Skeletal muscle tissue (tissue), 4 donors: Measurements from ENCODE around the gene ARHGAP6. TPM values are rescaled to one million over a fixed set of nuclear protein-coding genes. Genes with fewer than 3 reads are reported as not detected.

Experiments
- H3K27ac ChIP-seq: one replicate; pipeline ENCODE4 v1.7.0; 2013; ENCODE audit warnings: mild to moderate bottlenecking, low read depth, low read length, inconsistent platforms
- H3K27me3 ChIP-seq, 3 donors: one replicate each; pipeline ENCODE4 v1.7.0; 2013; ENCODE audit warnings: low read length in 3 of 3; ENCODE audit not compliant: control insufficient read depth in 3 of 3, insufficient read depth in 3 of 3
- H3K36me3 ChIP-seq, 3 donors: one replicate each; pipeline ENCODE4 v1.7.0; 2013; ENCODE audit warnings: low read length in 3 of 3; ENCODE audit not compliant: control insufficient read depth in 3 of 3, insufficient read depth in 3 of 3
- H3K4me1 ChIP-seq, 3 donors: one replicate each; pipeline ENCODE4 v1.7.0; 2013; ENCODE audit warnings: low read length in 3 of 3, mild to moderate bottlenecking in 3 of 3; ENCODE audit not compliant: control insufficient read depth in 3 of 3, insufficient read depth in 3 of 3
- H3K4me3 ChIP-seq, 3 donors: one replicate each; pipeline ENCODE4 v1.7.0; 2013; ENCODE audit warnings: low read length in 3 of 3
- H3K9ac ChIP-seq, 3 donors: one replicate each; pipeline ENCODE4 v1.7.0; 2013; ENCODE audit warnings: low read length in 3 of 3, mild to moderate bottlenecking in 3 of 3, moderate library complexity in 2 of 3, low read depth in 1 of 3
- H3K9me3 ChIP-seq, 3 donors: one replicate each; pipeline ENCODE4 v1.7.0; 2013; ENCODE audit warnings: low read length in 3 of 3; ENCODE audit not compliant: control insufficient read depth in 3 of 3
- total RNA-seq: library from RNA; depleted of rRNA; stranded (reverse); fragments of >200 nt; gene quantifications from one replicate; pipeline ENCODE4 v1.2.3, GENCODE V29; 2014
- donor health status: Osteomylitis.

The ARHGAP6 gene
- total RNA-seq, 1 donor from 2014 or later = 8.4 TPM

DNA sequence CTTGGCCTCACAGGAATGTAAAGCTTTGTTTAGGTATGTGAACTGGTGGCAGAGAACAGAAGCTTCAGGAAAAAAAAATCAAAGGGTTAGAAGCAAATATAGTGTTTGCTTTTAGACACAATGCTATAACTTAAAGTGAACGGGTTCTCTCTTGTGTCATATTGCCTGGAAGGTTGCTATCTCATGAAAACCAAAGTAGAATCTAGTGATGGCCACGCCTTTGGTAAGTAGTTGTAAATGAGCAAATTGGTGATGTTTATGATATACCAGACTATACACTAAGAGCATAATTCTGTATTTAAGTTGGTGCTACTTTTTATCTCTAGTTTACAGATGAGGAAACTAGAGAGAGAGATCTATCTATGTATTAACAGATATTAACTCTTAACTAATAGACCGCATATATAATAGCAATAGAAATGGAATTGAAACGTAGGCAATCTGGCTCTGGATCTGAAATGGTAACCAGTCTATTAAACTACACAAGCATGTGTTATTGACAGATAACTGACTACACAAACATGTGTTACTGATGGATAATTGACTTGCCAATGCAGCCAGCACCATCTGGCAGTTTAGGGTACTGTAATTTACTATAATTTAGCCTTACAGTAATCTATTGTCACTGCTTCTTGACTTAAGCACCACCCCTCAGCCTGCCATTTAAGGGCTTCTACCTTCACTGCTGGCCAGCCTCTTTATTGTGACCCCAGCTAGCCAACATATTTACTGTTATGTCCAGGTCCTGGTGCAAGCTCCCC is 513.7 kb downstream of the ARHGAP6 start:
- Histone ChIP-seq H3K27me3 (no peaks in the 10 kb centered on the region), H3K4me3 (no peak overlapping the region), H3K9ac (no peak overlapping the region), H3K27ac (no peak overlapping the region), H3K4me1 (no peaks in the 10 kb centered on the region), H3K9me3 (no peaks in the 10 kb centered on the region), H3K36me3 (peaks cover 0 to 1% (median 0%) of the 10 kb centered on the region in 3 donors)

- Histone ChIP-seq H3K4me1 (no peaks in the 10 kb centered on the region), H3K27me3 (no peaks in the 10 kb centered on the region), H3K9me3 (no peaks in the 10 kb centered on the region), H3K9ac (no peak overlapping the region), H3K27ac (no peak overlapping the region), H3K4me3 (no peak overlapping the region), H3K36me3 (peaks cover 0 to 4% (median 0%) of the 10 kb centered on the region in 3 donors)
These were observed 517.3 kb downstream of the ARHGAP6 start for GRCh38 chrX:11148401-11148800.

- no peaks in the 10 kb centered on the region for H3K9me3 ChIP-seq
- no peak overlapping the region for H3K4me3 ChIP-seq
- peaks cover 0 to 6% (median 0%) of the 10 kb centered on the region in 3 donors for H3K36me3 ChIP-seq
- no peak overlapping the region for H3K9ac ChIP-seq
- H3K4me1 ChIP-seq = no peaks in the 10 kb centered on the region
- no peaks in the 10 kb centered on the region for H3K27me3 ChIP-seq
- no peak overlapping the region for H3K27ac ChIP-seq
These were observed 519.3 kb downstream of the ARHGAP6 start for GRCh38 chrX:11146411-11146810.

GRCh38 chrX:11143931-11144678 is 521.6 kb downstream of the ARHGAP6 start:
- Histone ChIP-seq H3K27ac (no peak overlapping the region), H3K9ac (no peak overlapping the region), H3K27me3 (no peaks in the 10 kb centered on the region), H3K9me3 (no peaks in the 10 kb centered on the region), H3K4me3 (no peak overlapping the region), H3K36me3 (peaks cover 0 to 6% (median 0%) of the 10 kb centered on the region in 3 donors), H3K4me1 (no peaks in the 10 kb centered on the region)

GRCh38 chrX:11138498-11139390 is 527.0 kb downstream of the ARHGAP6 start:
- H3K36me3 ChIP-seq = peaks cover 0 to 5% (median 0%) of the 10 kb centered on the region in 3 donors
- no peaks in the 10 kb centered on the region for H3K9me3 ChIP-seq
- H3K9ac ChIP-seq = no peak overlapping the region
- no peaks in the 10 kb centered on the region for H3K27me3 ChIP-seq
- no peak overlapping the region for H3K27ac ChIP-seq
- no peak overlapping the region for H3K4me3 ChIP-seq
- peaks cover 0 to 5% (median 4%) of the 10 kb centered on the region in 3 donors for H3K4me1 ChIP-seq

DNA sequence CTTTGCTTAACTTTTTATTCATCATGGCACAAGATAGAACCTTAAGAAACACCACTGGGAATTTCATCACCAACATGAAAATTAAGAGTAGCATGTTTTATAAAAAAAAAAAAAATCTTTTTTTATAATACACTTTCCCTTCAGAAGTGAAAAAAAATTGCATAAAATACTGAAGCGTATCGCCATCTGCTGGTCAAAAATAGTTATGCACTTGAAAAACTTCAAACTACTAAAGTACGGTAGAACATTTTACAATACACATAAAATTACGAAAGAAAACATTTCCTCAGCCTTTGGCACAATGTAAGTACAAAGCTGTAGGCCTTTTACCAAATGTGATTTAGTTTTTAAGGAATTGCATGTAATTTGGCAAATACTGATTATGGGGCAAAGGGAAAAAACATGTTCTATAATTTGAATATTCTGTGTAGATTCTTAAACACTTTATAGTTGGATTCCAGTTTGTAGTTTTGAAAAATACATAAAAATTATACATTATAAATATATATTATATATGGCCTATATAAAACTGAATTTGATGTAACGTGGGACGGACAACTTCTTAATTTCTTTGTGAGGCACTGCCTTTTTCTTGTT is 528.1 kb downstream of the ARHGAP6 start:
- H3K36me3 ChIP-seq = no peaks in the 10 kb centered on the region
- no peaks in the 10 kb centered on the region for H3K9me3 ChIP-seq
- no peaks in the 10 kb centered on the region for H3K27me3 ChIP-seq
- H3K4me3 ChIP-seq = no peak overlapping the region
- no peak overlapping the region for H3K27ac ChIP-seq
- H3K9ac ChIP-seq = no peak overlapping the region
- H3K4me1 ChIP-seq = peaks cover 0 to 5% (median 4%) of the 10 kb centered on the region in 3 donors

- H3K9ac ChIP-seq = no peak overlapping the region
- H3K4me3 ChIP-seq = no peak overlapping the region
These were observed 530.0 kb downstream of the ARHGAP6 start for GRCh38 chrX:11135564-11136185.

GRCh38 chrX:11131146-11131545 is 534.6 kb downstream of the ARHGAP6 start:
- H3K27ac ChIP-seq = no peak overlapping the region

More at GRCh38 chrX:11135564-11136185, 530.0 kb downstream of the ARHGAP6 start:
- H3K27ac ChIP-seq = no peak overlapping the region
- no peaks in the 10 kb centered on the region for H3K36me3 ChIP-seq
- no peaks in the 10 kb centered on the region for H3K27me3 ChIP-seq
- H3K4me1 ChIP-seq = peaks cover 0 to 5% (median 4%) of the 10 kb centered on the region in 3 donors
- H3K9me3 ChIP-seq = no peaks in the 10 kb centered on the region

GRCh38 chrX:11130136-11130535 is 535.6 kb downstream of the ARHGAP6 start:
- Histone ChIP-seq H3K27ac (no peak overlapping the region), H3K4me1 (no peaks in the 10 kb centered on the region), H3K9me3 (no peaks in the 10 kb centered on the region), H3K9ac (no peak overlapping the region), H3K36me3 (no peaks in the 10 kb centered on the region), H3K4me3 (no peak overlapping the region), H3K27me3 (no peaks in the 10 kb centered on the region)

More at GRCh38 chrX:11131146-11131545, 534.6 kb downstream of the ARHGAP6 start:
- no peaks in the 10 kb centered on the region for H3K27me3 ChIP-seq
- H3K4me1 ChIP-seq = no peaks in the 10 kb centered on the region
- no peak overlapping the region for H3K9ac ChIP-seq
- H3K4me3 ChIP-seq = no peak overlapping the region
- no peaks in the 10 kb centered on the region for H3K9me3 ChIP-seq
- no peaks in the 10 kb centered on the region for H3K36me3 ChIP-seq
